ACHN (cell line): ENCODE data around the gene CYP19A1.
"Not testable (repeated sequence)": the region's sequence is repeated elsewhere in the genome, so short reads cannot be mapped to it uniquely, and the experiment has no call there.

ENCODE experiments used
- DNase-seq: peaks from one replicate; pipeline ENCODE4 v3.0.0-alpha.2; 2015
- in situ Hi-C: cut with HindIII; loops from 2 replicates; pipeline ENCODE4 v1.10.0; 2017; ENCODE audit warnings: low sequenced_read_pairs, low pct_ligation_motif_present, low pct_unique_long_range_greater_than_20kb

The CYP19A1 gene

GRCh38 chr15:51281368-51281967 is 56.9 kb downstream of the CYP19A1 start:
- DNase-seq, result peak; percentile 34
- in situ Hi-C loops, result loop anchor here (25.0 kb wide), 1 partner anchor 106 kb away; no protein-coding TSS in a partner anchor

DNA sequence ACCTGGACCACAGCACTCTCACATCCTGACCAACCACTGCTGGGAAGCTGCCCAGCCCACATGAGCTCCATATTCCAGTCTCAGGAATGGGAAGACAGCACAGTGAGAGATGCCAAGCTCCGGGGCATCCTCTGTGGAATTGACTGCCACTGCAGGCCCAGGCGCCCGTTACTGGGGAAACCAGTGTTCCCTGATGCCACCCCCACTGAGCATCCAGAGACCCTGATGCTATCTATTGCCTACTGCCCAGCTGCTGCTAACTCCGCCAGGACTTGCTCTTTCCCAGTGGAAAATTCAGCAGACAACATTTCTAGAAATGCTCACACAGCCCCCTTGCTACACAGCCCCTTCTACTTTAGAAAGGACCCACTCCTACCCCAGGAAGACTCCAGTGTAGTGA is 57.6 kb downstream of the CYP19A1 start:
- in situ Hi-C loops, result loop anchor here (25.0 kb wide), 1 partner anchor 106 kb away; no protein-coding TSS in a partner anchor
- DNase-seq, result no peak

- in situ Hi-C loops, result loop anchor here (25.0 kb wide), 1 partner anchor 108 kb away; no protein-coding TSS in a partner anchor
- no peak for DNase-seq
Measured at GRCh38 chr15:51279391-51279790, 59.0 kb downstream of the CYP19A1 start.

DNA sequence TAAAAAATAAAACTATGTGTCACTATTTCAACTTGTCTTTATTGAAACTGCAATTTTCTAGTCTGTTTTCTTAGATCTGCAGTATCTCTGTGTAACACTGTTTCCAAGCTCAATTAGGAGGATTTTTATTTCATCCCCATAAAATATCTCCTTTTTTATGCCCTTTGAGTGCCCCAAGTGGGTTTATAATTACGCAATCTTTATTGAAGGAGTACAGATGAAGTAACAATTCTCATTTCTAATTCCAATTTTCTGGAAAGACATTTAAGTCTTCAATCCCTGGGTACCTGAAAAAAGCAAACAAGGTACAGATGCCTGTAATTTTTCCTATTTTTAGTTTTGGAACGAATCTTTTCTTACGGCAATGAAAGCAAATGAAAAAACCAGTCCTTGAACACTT is 61.3 kb downstream of the CYP19A1 start:
- in situ Hi-C loops, result loop anchor here (25.0 kb wide), 1 partner anchor 110 kb away; no protein-coding TSS in a partner anchor
- DNase-seq, result no peak

DNA sequence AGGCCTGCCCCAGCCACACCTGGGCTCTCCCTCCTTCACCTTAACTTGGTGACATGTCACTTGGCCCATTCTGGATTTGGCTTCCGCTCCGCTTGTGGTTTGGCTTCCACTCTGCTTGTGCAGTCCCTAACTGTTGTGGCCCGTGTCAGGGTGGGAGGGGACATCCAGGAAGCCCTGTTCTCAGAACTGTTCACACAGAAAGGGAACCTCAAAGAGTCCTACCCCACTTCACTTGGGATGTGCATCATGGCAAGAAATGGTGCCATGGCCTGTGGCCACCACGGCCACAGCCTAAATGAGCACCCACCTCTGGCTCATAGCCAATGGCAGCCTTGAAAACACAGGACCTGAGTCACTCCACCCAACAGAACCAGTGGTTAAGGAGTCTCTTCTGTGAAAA is 63.4 kb downstream of the CYP19A1 start:
- in situ Hi-C loops, result loop anchor here (25.0 kb wide), 1 partner anchor 112 kb away; no protein-coding TSS in a partner anchor
- no peak for DNase-seq

- DNase-seq, result no peak
- in situ Hi-C loops, result no loop called here
Measured at GRCh38 chr15:51270706-51271105, 67.7 kb downstream of the CYP19A1 start.

DNA sequence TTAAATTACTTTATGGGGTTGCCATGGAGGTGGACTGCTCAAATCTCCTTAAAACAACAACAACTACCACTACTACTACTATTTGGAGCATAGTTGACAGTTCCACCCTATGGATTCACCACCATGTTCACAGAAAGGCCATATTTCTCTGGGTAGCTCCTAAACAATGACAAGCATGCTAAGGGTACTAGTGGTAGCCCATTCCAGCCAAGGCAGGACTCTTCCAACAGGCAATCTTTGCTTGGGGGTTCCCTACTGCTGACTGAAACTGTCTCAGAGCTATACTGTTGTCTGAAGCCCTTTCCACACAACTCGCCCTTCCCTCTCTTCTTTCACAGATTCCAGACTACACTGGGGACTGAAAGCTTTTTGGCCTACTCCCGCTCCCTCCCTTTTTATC is 68.9 kb downstream of the CYP19A1 start:
- in situ Hi-C loops, result no loop called here
- no peak for DNase-seq

DNA sequence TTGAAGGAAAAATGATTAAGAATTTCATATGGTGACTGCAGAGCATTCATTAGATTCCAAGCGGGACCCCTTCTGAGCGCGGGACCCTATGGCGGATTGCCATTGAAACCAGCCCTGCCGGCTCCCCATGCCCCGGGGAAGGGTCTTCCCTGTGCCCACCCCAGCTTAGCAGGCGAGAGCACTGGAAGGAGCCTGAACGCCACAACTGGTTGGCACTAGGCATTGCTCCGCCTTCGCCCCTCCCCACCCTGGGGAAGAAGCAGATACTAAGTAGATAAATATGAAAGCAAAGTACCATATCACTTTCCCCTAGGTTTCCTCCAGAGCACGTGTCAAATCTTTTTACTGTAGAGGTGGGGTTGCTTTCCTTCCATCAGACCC is 70.7 kb downstream of the CYP19A1 start:
- in situ Hi-C loops, result no loop called here
- peak; percentile 9 for DNase-seq

DNA sequence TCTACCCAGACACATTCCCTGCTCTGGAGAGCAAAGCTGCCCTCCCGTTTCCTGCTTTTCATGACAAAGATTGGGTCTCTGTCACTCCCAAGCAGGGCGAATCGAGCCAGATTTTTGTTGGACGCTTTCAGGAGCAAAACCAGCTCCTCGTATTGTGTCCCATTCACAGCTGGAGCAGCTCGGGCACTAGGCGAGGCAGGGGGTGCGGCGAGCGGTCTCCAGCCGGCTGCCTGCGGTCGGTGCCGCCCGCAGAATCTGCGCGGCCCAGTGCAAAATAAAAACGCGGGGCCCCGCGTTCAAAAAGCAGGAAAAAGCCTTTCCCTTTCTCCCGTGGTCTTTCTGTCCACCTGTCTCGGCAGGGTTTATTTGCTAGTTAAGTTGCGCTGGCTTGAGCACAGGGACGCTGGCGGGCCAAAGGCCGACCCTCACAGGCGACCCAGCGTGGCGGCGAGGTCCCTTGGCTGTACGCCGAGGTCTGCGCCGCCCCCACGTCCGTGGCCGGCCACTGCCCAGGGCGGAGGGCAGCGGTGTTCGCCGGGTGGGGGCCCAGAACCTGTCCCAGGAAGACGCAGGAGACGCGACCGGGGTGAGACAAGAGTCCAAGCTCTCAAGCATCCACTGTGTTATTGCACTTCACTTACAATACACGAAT is 71.2 kb downstream of the CYP19A1 start:
- in situ Hi-C loops, result no loop called here
- DNase-seq, result no peak

- no peak for DNase-seq
Measured at GRCh38 chr15:51266656-51267050, 71.7 kb downstream of the CYP19A1 start.

DNA sequence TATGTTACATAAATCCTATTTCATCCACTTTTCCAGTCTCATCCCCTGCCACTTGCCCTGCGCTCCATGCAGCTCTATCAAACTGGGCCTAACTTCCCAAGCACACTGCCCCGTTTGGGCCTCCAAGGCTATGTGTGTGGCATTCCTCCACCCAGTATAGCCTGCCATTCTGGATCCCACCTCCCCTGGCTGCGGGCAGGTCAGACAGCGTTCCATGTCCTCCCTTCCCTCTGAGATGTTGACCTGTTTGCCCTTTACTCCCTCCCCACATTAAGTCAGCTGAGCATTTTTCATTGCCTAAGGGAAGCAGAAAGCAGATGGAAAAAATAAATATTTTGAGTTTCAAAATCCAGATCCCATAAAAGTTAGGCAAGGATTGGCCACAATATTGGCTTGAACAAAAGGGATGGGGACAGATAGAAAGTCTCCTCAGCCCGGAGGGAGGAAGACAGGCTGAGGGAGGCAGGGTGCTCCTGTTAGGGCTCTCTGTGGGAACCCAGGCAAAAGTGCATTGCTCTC is 73.3 kb downstream of the CYP19A1 start:
- in situ Hi-C loops, result no loop called here
- no peak for DNase-seq

More at GRCh38 chr15:51266656-51267050, 71.7 kb downstream of the CYP19A1 start:
- in situ Hi-C loops, result no loop called here

DNA sequence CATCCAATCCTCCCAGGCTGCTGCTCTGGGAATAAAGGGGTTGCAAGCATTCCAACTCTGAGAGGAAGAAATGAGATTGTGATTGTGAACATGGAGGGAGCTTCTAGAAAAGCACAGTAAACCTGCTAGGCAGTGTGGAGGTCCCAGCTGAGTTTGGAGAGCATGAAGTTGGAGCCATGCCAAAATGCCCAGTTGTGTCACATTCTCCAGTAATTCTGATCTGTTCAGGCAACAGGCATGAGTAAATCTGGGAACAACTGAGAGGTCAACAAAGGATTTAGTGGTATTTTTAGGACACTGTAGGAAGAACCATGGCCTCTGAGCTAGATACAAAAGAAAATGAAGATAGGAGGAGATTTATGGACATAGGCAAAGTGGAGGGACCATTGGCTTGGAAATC is 74.7 kb downstream of the CYP19A1 start:
- in situ Hi-C loops, result no loop called here
- no peak for DNase-seq

- in situ Hi-C loops, result no loop called here
Measured at GRCh38 chr15:51263116-51263515, 75.3 kb downstream of the CYP19A1 start.

GRCh38 chr15:51262463-51262862 is 75.9 kb downstream of the CYP19A1 start:
- in situ Hi-C loops, result no loop called here
- DNase-seq, result no peak

More at GRCh38 chr15:51263116-51263515, 75.3 kb downstream of the CYP19A1 start:
- DNase-seq, result no peak

DNA sequence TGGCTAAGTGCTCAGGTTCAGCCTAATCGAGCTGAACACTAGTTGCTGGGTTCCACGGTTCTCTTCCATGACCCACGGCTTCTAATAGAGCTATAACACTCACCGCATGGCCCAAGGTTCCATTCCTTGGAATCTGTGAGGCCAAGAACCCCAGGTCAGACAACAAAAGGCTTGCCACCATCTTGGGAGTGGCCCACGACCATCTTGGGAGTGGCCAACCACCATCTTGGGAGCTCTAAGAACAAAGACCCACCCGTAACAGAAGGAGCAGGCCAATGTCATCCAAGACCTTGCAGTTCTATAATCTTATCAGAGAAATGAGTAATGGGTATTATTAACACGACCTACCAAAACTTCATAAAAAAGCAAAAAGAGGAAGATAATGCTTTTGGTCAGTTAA is 77.3 kb downstream of the CYP19A1 start:
- in situ Hi-C loops, DNase-seq: not testable (repeated sequence)

GRCh38 chr15:51260202-51260601 is 78.2 kb downstream of the CYP19A1 start:
- in situ Hi-C loops, result no loop called here
- DNase-seq, result no peak

DNA sequence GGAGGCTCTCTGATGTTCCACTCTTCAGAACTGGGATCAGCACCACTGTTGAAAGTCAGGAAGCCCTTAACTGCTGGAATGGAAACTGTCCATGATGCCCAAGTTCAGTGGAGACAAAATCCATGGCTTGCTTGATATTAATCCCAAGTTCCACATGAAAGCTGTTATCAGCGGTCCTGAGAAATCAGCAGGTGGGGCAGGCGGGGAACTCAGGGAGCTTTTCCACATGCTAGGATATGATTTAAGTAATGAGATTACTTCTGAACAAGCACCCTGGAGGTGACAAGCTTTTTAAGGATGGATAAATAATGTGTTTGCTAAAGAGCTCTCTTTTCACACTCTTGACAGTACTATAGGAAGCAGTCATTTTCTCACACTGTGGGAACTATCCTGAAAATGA is 82.9 kb downstream of the CYP19A1 start:
- in situ Hi-C loops, result no loop called here
- DNase-seq, result no peak

GRCh38 chr15:51253366-51253765 is 85.0 kb downstream of the CYP19A1 start:
- DNase-seq, result no peak
- in situ Hi-C loops, result no loop called here

DNA sequence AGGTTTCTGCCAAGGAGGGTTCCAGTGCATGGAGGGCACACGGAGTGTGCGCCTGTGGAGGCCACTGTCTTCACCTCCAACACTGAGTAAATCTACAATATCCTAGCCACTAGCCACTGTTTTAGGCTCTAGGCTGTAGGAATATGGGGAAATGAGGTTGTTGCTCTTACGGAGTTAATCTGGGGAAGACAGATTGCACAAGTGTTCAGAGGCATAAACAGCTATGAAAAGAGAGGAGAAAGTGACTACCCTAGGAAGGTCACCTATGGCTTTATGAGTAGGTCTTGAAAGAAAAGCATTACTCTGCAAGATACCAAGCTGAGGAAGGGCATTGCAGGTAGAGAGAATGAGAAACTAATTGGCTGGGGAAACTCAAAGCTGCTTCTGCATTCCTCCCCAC is 85.7 kb downstream of the CYP19A1 start:
- in situ Hi-C loops, result no loop called here
- no peak for DNase-seq

DNA sequence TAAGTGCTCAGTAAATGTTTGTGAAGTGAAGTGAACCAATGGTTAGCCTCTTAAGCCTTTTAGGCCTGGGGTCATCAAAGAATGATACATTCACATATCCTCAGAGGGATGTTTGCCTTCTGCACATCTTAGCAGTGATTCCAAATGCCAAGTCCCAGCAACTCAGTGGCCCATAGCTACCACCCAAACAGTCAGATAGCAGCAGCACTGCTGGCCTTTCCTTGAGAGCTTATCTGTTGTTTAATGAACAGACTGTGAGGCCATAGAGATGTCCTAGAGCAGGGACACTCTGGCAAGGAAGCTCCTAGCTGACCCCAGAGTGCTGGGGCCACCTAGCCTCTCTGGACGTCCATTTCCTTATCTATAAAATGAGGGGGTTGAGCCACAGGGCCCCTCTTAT is 86.8 kb downstream of the CYP19A1 start:
- in situ Hi-C loops, result no loop called here
- no peak for DNase-seq
